Thyroid gland (tissue), 4 donors: ENCODE measurements around the gene P2RY8. TPM values are rescaled to one million over a fixed set of nuclear protein-coding genes. Genes with fewer than 3 reads are reported as not detected.

Experiments
- DNase-seq, 2 donors: peaks; one replicate each; pipeline ENCODE4 v3.0.0-alpha.2; 2019
- H3K27ac ChIP-seq, 3 donors: fragments of 200-600 bp; sonication (generic); 1 replicate in 2 of 3; 2 replicates in 1 of 3; pipeline ENCODE4 v1.5.1; 2016 to 2019; ENCODE audit warnings: mild to moderate bottlenecking in 1 of 3, moderate library complexity in 1 of 3
- H3K27me3 ChIP-seq: fragments of 200-600 bp; sonication (generic); one replicate; pipeline ENCODE4 v1.5.1; 2019
- H3K36me3 ChIP-seq, 2 donors: fragments of 200-600 bp; sonication (generic); one replicate each; pipeline ENCODE4 v1.5.1; 2016 to 2019
- H3K4me1 ChIP-seq, 2 donors: fragments of 200-600 bp; sonication (generic); one replicate each; pipeline ENCODE4 v1.5.1; 2017 to 2019
- H3K4me3 ChIP-seq, 3 donors: fragments of 200-600 bp; sonication (generic); replicated peaks in 1 of 3; 1 replicate in 2 of 3; 2 replicates in 1 of 3; pipeline ENCODE4 v1.5.1; 2016; ENCODE audit warnings: mild to moderate bottlenecking in 1 of 3
- H3K9me3 ChIP-seq: fragments of 200-600 bp; sonication (generic); one replicate; pipeline ENCODE4 v1.5.1; 2017
- POLR2A ChIP-seq, 2 donors: fragments of 450-650 bp; IDR thresholded peaks; one replicate each; pipeline ENCODE4 v1.6.1; 2017; ENCODE audit warnings: antibody characterized with exemption in 2 of 2, mild to moderate bottlenecking in 2 of 2, moderate library complexity in 1 of 2
- WGBS, 2 donors: methylation state at CpG; one replicate each; pipeline ENCODE4 v1.1.5; 2017; 5-methylcytosine and 5-hydroxymethylcytosine counted together
- intact Hi-C: fragments of 100-400 bp; cut with DNase I; formaldehyde crosslinking; loops from one replicate; pipeline ENCODE4 v1.15.1; 2023
- total RNA-seq, 4 donors: library from RNA; depleted of rRNA; stranded (reverse); fragments of >200 nt; gene quantifications; one replicate each; pipeline ENCODE4 v1.2.3, GENCODE V29; 2016
- TF ChIP-seq, protein P1 (sequence below), 6 experiments: fragments of 200-600 bp in 3 of 6; fragments of 450-650 bp in 3 of 6; sonication (generic) in 3 of 6; IDR thresholded peaks; one replicate each; pipeline ENCODE4 v1.5.1; 2016 to 2019; ENCODE audit warnings: antibody characterized with exemption in 6 of 6, mild to moderate bottlenecking in 2 of 6, inconsistent platforms in 1 of 6, moderate library complexity in 1 of 6

P2RY8 gene
- total RNA-seq, 4 donors from 2014 or later: 2.4 to 11.9 (median 3.0) TPM

DNA sequence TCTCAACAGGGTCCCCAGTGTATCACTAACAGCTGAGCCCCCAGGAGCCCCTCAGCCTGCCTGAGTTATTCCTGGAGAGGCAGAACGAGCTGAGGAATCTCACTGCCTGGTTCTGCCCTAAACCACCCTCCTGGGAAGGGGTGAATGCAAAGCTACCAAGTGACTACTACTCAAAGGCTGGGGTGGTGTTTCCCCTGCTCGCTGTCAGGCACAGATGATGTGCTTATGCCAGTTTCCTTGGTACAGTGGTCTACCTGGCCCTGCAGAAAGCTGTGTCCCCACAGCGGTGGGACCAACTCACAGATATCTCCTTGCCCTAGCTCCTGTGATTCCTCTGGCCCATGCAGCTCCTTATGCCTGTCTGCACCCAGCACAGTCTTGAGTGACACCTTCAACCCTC lies 48.8 kb downstream of the P2RY8 start:
- Histone ChIP-seq H3K4me3 (no peak overlapping the region), H3K9me3 (no peaks in the 10 kb centered on the region), H3K27me3 (no peaks in the 10 kb centered on the region), H3K27ac (peak overlapping the region in 1 of 3 donors; percentile 38), H3K4me1 (no peaks in the 10 kb centered on the region), H3K36me3 (no peaks in the 10 kb centered on the region)
- 27 to 80% methylated on average over 1 to 3 of the region's 3 CpGs for WGBS, 2 donors
- intact Hi-C loops: no loop called here
- no peak for TF ChIP-seq POLR2A (IDR thresholded peaks at IDR 0.05)
- TF ChIP-seq, protein P1, sequence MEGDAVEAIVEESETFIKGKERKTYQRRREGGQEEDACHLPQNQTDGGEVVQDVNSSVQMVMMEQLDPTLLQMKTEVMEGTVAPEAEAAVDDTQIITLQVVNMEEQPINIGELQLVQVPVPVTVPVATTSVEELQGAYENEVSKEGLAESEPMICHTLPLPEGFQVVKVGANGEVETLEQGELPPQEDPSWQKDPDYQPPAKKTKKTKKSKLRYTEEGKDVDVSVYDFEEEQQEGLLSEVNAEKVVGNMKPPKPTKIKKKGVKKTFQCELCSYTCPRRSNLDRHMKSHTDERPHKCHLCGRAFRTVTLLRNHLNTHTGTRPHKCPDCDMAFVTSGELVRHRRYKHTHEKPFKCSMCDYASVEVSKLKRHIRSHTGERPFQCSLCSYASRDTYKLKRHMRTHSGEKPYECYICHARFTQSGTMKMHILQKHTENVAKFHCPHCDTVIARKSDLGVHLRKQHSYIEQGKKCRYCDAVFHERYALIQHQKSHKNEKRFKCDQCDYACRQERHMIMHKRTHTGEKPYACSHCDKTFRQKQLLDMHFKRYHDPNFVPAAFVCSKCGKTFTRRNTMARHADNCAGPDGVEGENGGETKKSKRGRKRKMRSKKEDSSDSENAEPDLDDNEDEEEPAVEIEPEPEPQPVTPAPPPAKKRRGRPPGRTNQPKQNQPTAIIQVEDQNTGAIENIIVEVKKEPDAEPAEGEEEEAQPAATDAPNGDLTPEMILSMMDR (IDR thresholded peaks at IDR 0.05): no peak
- no peak for DNase-seq

DNA sequence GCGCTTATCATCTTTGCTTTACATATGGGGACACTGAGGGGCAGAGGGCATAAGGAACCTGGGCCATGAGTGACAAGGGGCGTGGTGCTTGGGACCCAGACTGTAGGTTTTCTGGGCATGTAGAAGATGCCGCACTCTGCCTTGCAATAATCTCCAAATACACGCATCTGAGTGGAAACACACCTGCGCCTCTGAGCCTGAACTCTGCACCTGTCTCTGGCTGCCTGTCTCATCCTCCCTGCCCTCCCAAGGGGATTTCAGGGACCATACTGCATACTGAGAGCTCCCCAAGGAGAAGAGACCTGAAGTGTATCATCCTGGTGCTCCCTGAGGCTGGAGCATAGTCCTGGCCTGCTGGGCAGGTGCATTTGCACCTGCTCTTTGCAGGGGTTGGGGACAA lies 49.6 kb downstream of the P2RY8 start:
- DNase-seq: no peak
- Histone ChIP-seq H3K27me3 (no peaks in the 10 kb centered on the region), H3K4me1 (no peaks in the 10 kb centered on the region), H3K27ac (peak overlapping the region in 1 of 3 donors; percentile 38), H3K4me3 (no peak overlapping the region), H3K36me3 (no peaks in the 10 kb centered on the region), H3K9me3 (no peaks in the 10 kb centered on the region)
- TF ChIP-seq, protein P1 (IDR thresholded peaks at IDR 0.05): no peak
- TF ChIP-seq POLR2A (IDR thresholded peaks at IDR 0.05): no peak
- WGBS, 2 donors: 91 to 94% methylated on average over 5 of the region's 5 CpGs
- intact Hi-C loops: no loop called here

GRCh38 chrX:1486749-1487361 lies 50.1 kb downstream of the P2RY8 start:
- DNase-seq: no peak
- peak overlapping the region in 1 of 3 donors; percentile 33 for H3K27ac ChIP-seq
- TF ChIP-seq, protein P1 (IDR thresholded peaks at IDR 0.05): no peak
- no peak for TF ChIP-seq POLR2A (IDR thresholded peaks at IDR 0.05)
- intact Hi-C loops: no loop called here
- no peaks in the 10 kb centered on the region for H3K27me3 ChIP-seq
- H3K9me3 ChIP-seq: no peaks in the 10 kb centered on the region
- H3K36me3 ChIP-seq: no peaks in the 10 kb centered on the region
- WGBS, 2 donors: 43 to 54% methylated on average over 14 to 16 of the region's 18 CpGs
- no peaks in the 10 kb centered on the region for H3K4me1 ChIP-seq
- no peak overlapping the region for H3K4me3 ChIP-seq

- H3K27ac ChIP-seq: peak overlapping the region in 1 of 3 donors; percentile 33
- intact Hi-C loops: no loop called here
- no peaks in the 10 kb centered on the region for H3K36me3 ChIP-seq
- H3K4me3 ChIP-seq: no peak overlapping the region
- 80 to 82% methylated on average over 5 of the region's 5 CpGs for WGBS, 2 donors
- no peaks in the 10 kb centered on the region for H3K9me3 ChIP-seq
- DNase-seq: no peak
- H3K27me3 ChIP-seq: no peaks in the 10 kb centered on the region
- H3K4me1 ChIP-seq: no peaks in the 10 kb centered on the region
- TF ChIP-seq POLR2A (IDR thresholded peaks at IDR 0.05): no peak
- TF ChIP-seq, protein P1 (IDR thresholded peaks at IDR 0.05): no peak
Observed at GRCh38 chrX:1486177-1486576, 50.8 kb downstream of the P2RY8 start.

DNA sequence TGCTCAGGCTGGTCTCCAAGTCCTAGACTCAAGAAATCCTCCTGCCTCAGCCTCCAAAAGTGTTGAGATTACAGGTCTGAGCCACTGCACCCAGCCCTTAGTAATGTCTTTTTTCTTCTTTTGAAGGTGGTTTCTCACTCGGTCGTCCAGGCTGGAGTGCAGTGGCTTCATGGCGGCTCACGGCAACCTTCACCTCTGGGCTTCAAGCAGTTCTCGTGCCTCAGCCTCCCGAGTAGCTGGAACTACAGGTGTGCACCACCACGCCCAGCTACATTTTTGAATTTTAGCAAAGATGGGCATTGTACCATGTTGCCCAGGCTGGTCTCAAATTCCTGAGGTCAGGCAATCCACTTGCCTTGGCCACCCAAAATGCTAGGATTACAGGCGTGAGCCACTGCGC lies 52.0 kb downstream of the P2RY8 start:
- intact Hi-C loops: no loop called here
- Histone ChIP-seq H3K4me1 (no peaks in the 10 kb centered on the region), H3K27ac (no peak overlapping the region), H3K27me3 (no peaks in the 10 kb centered on the region), H3K36me3 (no peaks in the 10 kb centered on the region), H3K9me3 (no peaks in the 10 kb centered on the region), H3K4me3 (no peak overlapping the region)
- TF ChIP-seq, protein P1 (IDR thresholded peaks at IDR 0.05): no peak
- no peak for DNase-seq
- WGBS, 2 donors: 93% methylated on average over 9 of the region's 9 CpGs
